OCI-LY7 (cell line): Measurements from ENCODE around the gene SUN2. TPM values are rescaled to one million over a fixed set of nuclear protein-coding genes. Genes with fewer than 3 reads are reported as not detected.

Source experiments
- BruUV-seq: library from RNA; stranded (reverse); fragments of 400-500 nt; replicated peaks from 2 replicates; lab custom pipeline; 2021; lab: Mats Ljungman, UMichigan
- CTCF ChIA-PET: fragments of 300-600 bp; sonication (Branson Sonifier 250); formaldehyde crosslinking; loops from one replicate; lab custom pipeline; 2022; ENCODE audit warnings: antibody characterized with exemption; ENCODE audit not compliant: unreplicated experiment; lab: Charles Lee
- POLR2A ChIA-PET: fragments of 300-600 bp; sonication (Branson Sonifier 250); formaldehyde crosslinking; loops from one replicate; lab custom pipeline; 2022; ENCODE audit warnings: antibody characterized with exemption; lab: Charles Lee
- DNase-seq: peaks from one replicate; pipeline ENCODE4 v3.0.0-alpha.2; 2015; ENCODE audit warnings: low spot score
- H2AFZ ChIP-seq: fragments of 200-600 bp; sonication (generic), shearing (Covaris generic); 2 replicates; pipeline ENCODE4 v1.6.1; 2014; ENCODE audit warnings: mild to moderate bottlenecking, antibody characterized with exemption, low read length, moderate library complexity
- H3K27ac ChIP-seq: fragments of 200-600 bp; sonication (generic); 2 replicates; pipeline ENCODE4 v1.5.1; 2014; ENCODE audit warnings: mixed run types, low read depth, mild to moderate bottlenecking, moderate library complexity, low read length, inconsistent platforms; ENCODE audit not compliant: poor library complexity, severe bottlenecking
- H3K36me3 ChIP-seq: fragments of 200-600 bp; sonication (generic); 2 replicates; pipeline ENCODE4 v1.6.1; 2014; ENCODE audit warnings: mild to moderate bottlenecking, antibody characterized with exemption, low read length, moderate library complexity, mixed read lengths; ENCODE audit not compliant: insufficient read depth
- H3K4me1 ChIP-seq: fragments of 200-600 bp; sonication (generic); 2 replicates; pipeline ENCODE4 v1.5.1; 2014; ENCODE audit warnings: mild to moderate bottlenecking, low read length; ENCODE audit not compliant: insufficient read depth, poor library complexity, severe bottlenecking
- H3K4me2 ChIP-seq: fragments of 200-600 bp; sonication (generic); 2 replicates; pipeline ENCODE4 v1.6.1; 2014; ENCODE audit warnings: mild to moderate bottlenecking, low read length
- H3K4me3 ChIP-seq: fragments of 200-600 bp; sonication (generic); 2 replicates; pipeline ENCODE4 v1.5.1; 2014; ENCODE audit warnings: mild to moderate bottlenecking, low read depth, low read length; ENCODE audit not compliant: poor library complexity, severe bottlenecking
- H3K79me2 ChIP-seq: fragments of 200-600 bp; sonication (generic); 2 replicates; pipeline ENCODE4 v1.6.1; 2016; ENCODE audit warnings: low read depth, mild to moderate bottlenecking, low read length, moderate library complexity, mixed read lengths; ENCODE audit not compliant: insufficient read depth
- H3K9me2 ChIP-seq: fragments of 200-600 bp; sonication (generic); 2 replicates; pipeline ENCODE4 v1.6.1; 2016; ENCODE audit warnings: mild to moderate bottlenecking, low read length, mixed read lengths; ENCODE audit not compliant: insufficient read depth
- H3K9me3 ChIP-seq: fragments of 200-600 bp; sonication (generic); 2 replicates; pipeline ENCODE4 v1.6.1; 2014; ENCODE audit warnings: mild to moderate bottlenecking, mixed run types, low read length, mixed read lengths
- H4K20me1 ChIP-seq: fragments of 200-600 bp; sonication (generic); 2 replicates; pipeline ENCODE4 v1.6.1; 2014; ENCODE audit warnings: mild to moderate bottlenecking, antibody characterized with exemption, low read length, moderate library complexity, mixed read lengths; ENCODE audit not compliant: insufficient read depth
- EZH2phosphoT487 ChIP-seq: fragments of 200-600 bp; sonication (generic); IDR thresholded peaks from 2 replicates; pipeline ENCODE4 v1.6.1; 2018; ENCODE audit warnings: low read depth, borderline replicate concordance, mild to moderate bottlenecking, mixed run types, antibody characterized with exemption, low read length, moderate library complexity, mixed read lengths
- intact Hi-C: fragments of 100-400 bp; cut with micrococcal nuclease; formaldehyde crosslinking; loops from one replicate; pipeline ENCODE4 v1.10.0; 2022; ENCODE audit not compliant: unreplicated experiment
- total RNA-seq, 2 experiments: library from RNA; depleted of rRNA in 1 of 2; stranded (reverse); fragments of >200 nt in 1 of 2; shearing (Covaris generic) in 1 of 2; gene quantifications; 2 replicates each; pipeline ENCODE4 v1.2.3, GENCODE V29; 2014 to 2022
- TF ChIP-seq, protein P1 (sequence below): fragments of 200-600 bp; sonication (generic); conservative IDR thresholded peaks from 2 replicates; pipeline ENCODE4 v1.5.1; 2014; ENCODE audit warnings: mild to moderate bottlenecking, antibody characterized with exemption, low read length, moderate library complexity, mixed read lengths

The SUN2 gene
- total RNA-seq, 2 experiments from 2014 or later, result 59.1 to 80.2 TPM

DNA sequence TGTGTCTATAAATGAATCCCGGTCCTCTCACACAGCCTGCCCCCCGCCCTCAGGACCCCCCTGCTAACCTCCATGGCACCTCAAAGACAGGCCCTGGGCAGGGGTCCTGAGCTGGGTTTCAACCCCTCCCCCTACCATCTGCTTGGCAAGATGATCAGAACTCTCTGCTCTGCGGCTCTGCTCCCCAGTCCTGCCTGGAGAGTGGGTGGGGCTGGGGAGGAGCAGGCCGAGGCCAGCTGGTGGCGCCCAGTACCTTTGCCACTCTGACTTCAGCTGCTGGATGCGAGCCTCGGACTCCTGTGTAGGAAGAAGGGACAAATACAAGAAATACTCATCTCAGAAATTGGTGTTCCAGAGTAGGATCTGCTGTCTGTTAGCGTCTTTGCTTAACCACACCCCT is 15.0 kb downstream of the SUN2 start:
- Histone ChIP-seq H4K20me1 (no peaks in the 10 kb centered on the region), H2AFZ (no peak overlapping the region), H3K9me2 (no peaks in the 10 kb centered on the region), H3K4me2 (no peak overlapping the region), H3K27ac (no peak overlapping the region), H3K79me2 (no peaks in the 10 kb centered on the region), H3K9me3 (no peaks in the 10 kb centered on the region), H3K36me3 (peaks cover 97% of the 10 kb centered on the region), H3K4me1 (no peaks in the 10 kb centered on the region), H3K4me3 (no peak overlapping the region)
- intact Hi-C loops, result no loop called here
- TF ChIP-seq, protein P1, sequence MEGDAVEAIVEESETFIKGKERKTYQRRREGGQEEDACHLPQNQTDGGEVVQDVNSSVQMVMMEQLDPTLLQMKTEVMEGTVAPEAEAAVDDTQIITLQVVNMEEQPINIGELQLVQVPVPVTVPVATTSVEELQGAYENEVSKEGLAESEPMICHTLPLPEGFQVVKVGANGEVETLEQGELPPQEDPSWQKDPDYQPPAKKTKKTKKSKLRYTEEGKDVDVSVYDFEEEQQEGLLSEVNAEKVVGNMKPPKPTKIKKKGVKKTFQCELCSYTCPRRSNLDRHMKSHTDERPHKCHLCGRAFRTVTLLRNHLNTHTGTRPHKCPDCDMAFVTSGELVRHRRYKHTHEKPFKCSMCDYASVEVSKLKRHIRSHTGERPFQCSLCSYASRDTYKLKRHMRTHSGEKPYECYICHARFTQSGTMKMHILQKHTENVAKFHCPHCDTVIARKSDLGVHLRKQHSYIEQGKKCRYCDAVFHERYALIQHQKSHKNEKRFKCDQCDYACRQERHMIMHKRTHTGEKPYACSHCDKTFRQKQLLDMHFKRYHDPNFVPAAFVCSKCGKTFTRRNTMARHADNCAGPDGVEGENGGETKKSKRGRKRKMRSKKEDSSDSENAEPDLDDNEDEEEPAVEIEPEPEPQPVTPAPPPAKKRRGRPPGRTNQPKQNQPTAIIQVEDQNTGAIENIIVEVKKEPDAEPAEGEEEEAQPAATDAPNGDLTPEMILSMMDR, result no peak
- no peak for TF ChIP-seq EZH2phosphoT487
- ChIA-PET POLR2A (no interaction called here), CTCF (no interaction called here)
- DNase-seq, result no peak
- BruUV-seq, result no TSS peak

DNA sequence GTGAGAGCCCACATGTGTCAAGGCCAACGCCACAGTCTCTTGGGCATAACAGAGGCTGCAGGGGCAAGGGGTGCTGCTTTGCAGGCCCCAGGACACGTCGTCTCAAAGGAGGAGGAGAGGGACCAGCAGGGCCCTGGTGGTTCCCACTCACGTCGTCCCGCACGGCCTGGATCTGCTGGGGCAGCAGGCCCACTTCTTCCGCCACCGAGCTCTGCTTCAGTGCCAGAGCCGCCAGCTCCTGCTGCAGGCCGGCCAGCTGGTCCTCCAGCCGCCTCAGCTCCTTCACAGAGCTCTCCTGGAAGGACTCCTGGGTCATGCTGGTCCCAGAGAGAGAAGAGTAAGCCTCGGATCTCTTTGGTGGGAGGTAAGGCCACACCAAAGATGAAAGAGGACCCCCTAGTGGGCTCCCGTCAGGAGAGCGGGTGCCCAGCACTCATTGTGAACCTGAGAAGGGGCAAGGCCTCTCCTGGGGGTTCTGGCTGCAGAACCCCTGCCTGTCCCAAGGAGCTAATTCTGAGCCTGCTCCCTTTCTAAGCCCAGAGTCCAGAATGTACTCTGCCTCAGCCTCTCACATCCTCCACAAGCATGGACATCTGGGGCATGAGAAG is 15.6 kb downstream of the SUN2 start:
- CTCF ChIA-PET, result no interaction called here
- no TSS peak for BruUV-seq
- intact Hi-C loops, result no loop called here

More for the DNA sequence above, 15.6 kb downstream of the SUN2 start:
- POLR2A ChIA-PET, result no interaction called here
- no peaks in the 10 kb centered on the region for H3K79me2 ChIP-seq
- no peak overlapping the region for H3K27ac ChIP-seq
- H3K36me3 ChIP-seq, result peaks cover 96% of the 10 kb centered on the region
- no peak overlapping the region for H3K4me3 ChIP-seq
- H2AFZ ChIP-seq, result no peak overlapping the region
- TF ChIP-seq, protein P1, result no peak
- TF ChIP-seq EZH2phosphoT487, result no peak
- no peaks in the 10 kb centered on the region for H4K20me1 ChIP-seq
- DNase-seq, result no peak
- H3K9me3 ChIP-seq, result no peaks in the 10 kb centered on the region
- no peak overlapping the region for H3K4me2 ChIP-seq
- no peaks in the 10 kb centered on the region for H3K4me1 ChIP-seq
- no peaks in the 10 kb centered on the region for H3K9me2 ChIP-seq
